ENCODE data around the gene EPN1.
"Not testable (repeated sequence)": the region's sequence is repeated elsewhere in the genome, so short reads cannot be mapped to it uniquely, and the experiment has no call there.

The EPN1 gene

DNA sequence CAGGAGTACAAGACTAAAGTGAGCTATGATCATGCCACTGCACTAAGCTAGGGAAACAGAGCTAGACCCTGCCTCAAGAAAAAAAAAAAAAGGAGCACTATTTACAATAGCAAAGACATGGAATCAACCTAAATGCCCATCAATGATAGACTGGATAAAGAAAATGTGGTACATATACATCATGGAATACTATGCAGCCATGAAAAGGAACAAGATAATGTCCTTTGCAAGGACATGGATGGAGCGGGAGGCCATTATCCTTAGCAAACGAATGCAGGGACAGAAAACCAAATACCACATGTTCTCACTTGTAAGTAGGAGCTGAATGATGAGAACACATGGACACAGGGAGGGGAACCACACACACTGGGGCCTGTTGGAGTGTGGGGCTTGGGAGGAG is 55.4 kb downstream of the EPN1 start:
- DNase-seq = not testable (repeated sequence)

DNA sequence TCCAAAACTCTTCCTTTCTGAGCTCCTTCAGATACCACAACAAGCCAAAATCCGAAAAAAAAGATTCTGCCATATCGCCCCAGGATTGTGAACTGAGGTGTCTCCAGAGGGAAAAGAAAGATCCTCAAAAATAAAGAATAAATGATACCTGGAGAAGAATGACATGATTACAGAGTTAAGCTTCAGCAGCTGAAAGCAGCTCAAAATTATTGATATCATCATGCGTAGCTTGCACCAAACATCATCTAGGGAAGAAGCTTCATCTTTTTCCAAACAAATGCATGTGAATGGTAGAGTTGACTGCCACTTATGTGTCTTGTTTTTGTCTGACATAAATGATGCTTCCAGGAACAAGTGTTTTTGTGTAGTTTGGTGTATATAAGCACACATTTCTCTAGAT is 63.3 kb downstream of the EPN1 start, which contains the start of gene NLRP9:
Gene NLRP9, minus strand, starts transcription at position 101 of the 400 bp plus-strand sequence. Its CDS starts 28 bp downstream, at position 73.
- DNase-seq = no peak

DNA sequence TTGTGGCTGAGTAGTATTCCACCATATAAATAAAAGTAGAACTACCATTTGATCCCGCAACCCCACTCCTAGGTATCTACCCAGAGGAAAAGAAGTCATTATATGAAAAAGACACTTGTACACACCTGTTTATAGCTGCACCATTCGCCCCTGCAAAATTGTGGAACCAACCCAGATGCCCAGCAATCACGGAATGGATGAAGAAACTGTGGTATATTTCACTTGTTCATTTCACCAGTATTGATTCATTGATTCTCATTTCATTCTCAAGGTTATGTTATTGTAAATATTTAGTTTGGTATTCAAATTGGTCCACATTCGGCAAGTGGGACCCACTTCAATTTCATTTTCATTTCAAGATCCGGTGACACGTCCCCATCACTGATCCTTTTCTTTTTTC is 75.7 kb downstream of the EPN1 start:
- no peak for DNase-seq

DNA sequence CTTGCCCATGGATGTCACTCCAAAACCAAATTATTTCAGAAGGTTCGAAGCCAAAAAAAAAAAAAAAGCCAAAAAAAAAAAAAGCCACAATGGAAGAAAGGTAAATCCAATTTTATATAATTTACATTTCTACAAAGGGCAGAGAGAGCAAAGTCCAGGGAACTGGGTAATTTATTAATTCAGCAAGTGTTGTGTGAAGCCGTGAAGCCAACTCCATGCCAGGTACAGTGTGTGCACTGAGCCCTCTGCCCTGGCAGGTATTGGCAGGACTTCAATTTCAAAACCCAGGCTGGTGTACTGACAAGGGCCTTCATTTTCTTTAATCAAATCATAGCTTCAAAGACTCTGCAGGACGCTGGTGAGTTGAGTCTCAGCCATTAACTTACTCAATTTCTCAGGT is 78.4 kb downstream of the EPN1 start:
- no peak for DNase-seq

DNA sequence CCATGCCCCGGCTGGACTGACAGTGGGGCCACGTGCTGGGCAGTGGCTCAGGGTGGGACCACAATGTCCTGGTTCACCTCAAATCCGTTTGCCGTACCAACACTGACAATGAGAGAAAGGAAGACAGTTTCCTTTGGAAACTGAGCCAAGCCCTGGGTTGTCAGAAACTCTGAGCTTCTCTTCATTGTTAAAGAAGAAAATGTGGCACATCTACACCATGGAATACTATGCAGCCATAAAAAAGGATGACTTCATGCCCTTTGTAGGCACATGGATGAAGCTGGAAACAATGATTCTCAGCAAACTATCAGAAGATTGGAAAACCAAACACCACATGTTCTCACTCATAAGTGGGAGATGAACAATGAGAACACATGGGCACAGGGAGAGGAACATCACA is 81.8 kb downstream of the EPN1 start:
- DNase-seq = not testable (repeated sequence)

DNA sequence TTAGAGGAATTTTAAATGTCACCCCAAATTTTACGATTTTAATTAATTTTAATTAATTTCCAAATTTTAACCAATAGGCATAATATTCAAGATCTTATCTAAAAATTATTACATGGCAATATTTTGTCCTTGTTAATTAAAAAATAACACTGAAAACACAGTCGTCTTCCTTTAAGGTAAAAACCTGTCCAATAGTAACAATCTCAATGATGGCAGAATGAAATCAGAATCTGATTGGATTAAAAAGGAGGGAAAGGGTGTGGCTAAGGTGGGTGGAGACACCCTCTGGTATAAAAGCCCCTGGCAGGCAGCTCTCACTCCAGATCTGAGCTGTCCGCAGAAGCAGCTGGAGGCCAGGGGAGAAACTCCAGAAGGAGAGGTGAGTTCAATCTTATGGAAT is 83.8 kb downstream of the EPN1 start, which contains the start of gene RFPL4A:
Gene RFPL4A, plus strand, starts transcription at position 301 of the 400 bp plus-strand sequence. CDS start 2,704 bp downstream, outside the sequence.
- DNase-seq = not testable (repeated sequence)
